ENCODE data around the gene RPS6KA3. TPM values are rescaled to one million over a fixed set of nuclear protein-coding genes. Genes with fewer than 3 reads are reported as not detected.

The RPS6KA3 gene
- total RNA-seq, 4 donors from 2014 or later, result 39.5 to 90.3 (median 55.1) TPM

- ATAC-seq (ENCODE audit: low FRiP score) (no peak), DNase-seq (ENCODE audit: low spot score) (no peak)
- no peak for TF ChIP-seq CTCF (IDR thresholded peaks at IDR 0.05)
Observed at GRCh38 chrX:20212486-20213089, 54.1 kb downstream of the RPS6KA3 start.

GRCh38 chrX:20211261-20211786 is 55.4 kb downstream of the RPS6KA3 start:
- no peak for ATAC-seq (ENCODE audit: low FRiP score)
- DNase-seq (ENCODE audit: low spot score), result no peak
- no peak for TF ChIP-seq CTCF (IDR thresholded peaks at IDR 0.05)

- no peak for DNase-seq (ENCODE audit: low spot score)
- ATAC-seq (ENCODE audit: low FRiP score), result peak; percentile 28
- no peak for TF ChIP-seq CTCF (IDR thresholded peaks at IDR 0.05)
Observed at GRCh38 chrX:20205927-20206708, 60.6 kb downstream of the RPS6KA3 start.

- DNase-seq (ENCODE audit: low spot score), result no peak
- no peak for TF ChIP-seq CTCF (IDR thresholded peaks at IDR 0.05)
Observed at GRCh38 chrX:20204351-20204750, 62.4 kb downstream of the RPS6KA3 start.

GRCh38 chrX:20197641-20198210 is 69.0 kb downstream of the RPS6KA3 start:
- ATAC-seq (ENCODE audit: low FRiP score) (no peak), DNase-seq (ENCODE audit: low spot score) (no peak)
- no peak for TF ChIP-seq CTCF (IDR thresholded peaks at IDR 0.05)

More at GRCh38 chrX:20204351-20204750, 62.4 kb downstream of the RPS6KA3 start:
- no peak for ATAC-seq (ENCODE audit: low FRiP score)

GRCh38 chrX:20189171-20189570 is 77.5 kb downstream of the RPS6KA3 start:
- DNase-seq (ENCODE audit: low spot score), result no peak
- ATAC-seq (ENCODE audit: low FRiP score), result no peak
- no peak for TF ChIP-seq CTCF (IDR thresholded peaks at IDR 0.05)

Data from omental fat pad (tissue), 4 donors.